ENCODE results near the gene YPEL2. TPM values are rescaled to one million over a fixed set of nuclear protein-coding genes. Genes with fewer than 3 reads are reported as not detected.

The YPEL2 gene
- total RNA-seq, 1 experiment from 2014 or later: 4.2 TPM

- DNase-seq (ENCODE audit: low read depth in 1 of 2, low spot score in 2 of 2): no peak
- Histone ChIP-seq H3K36me3 (no peaks in the 10 kb centered on the region), H3K4me3 (no peak overlapping the region), H3K4me1 (replicated peaks) (peaks cover 28% of the 10 kb centered on the region), H3K27ac (no peak overlapping the region), H3K27me3 (replicated peaks) (no peaks in the 10 kb centered on the region), H3K9me3 (replicated peaks) (no peaks in the 10 kb centered on the region)
These were observed 105.4 kb downstream of the YPEL2 start for GRCh38 chr17:59436900-59437299.

- peaks cover 28% of the 10 kb centered on the region for H3K4me1 ChIP-seq (replicated peaks)
- H3K27me3 ChIP-seq (replicated peaks): no peaks in the 10 kb centered on the region
- H3K4me3 ChIP-seq: no peak overlapping the region
- H3K9me3 ChIP-seq (replicated peaks): no peaks in the 10 kb centered on the region
- no peak overlapping the region for H3K27ac ChIP-seq
- DNase-seq (ENCODE audit: low read depth in 1 of 2, low spot score in 2 of 2): no peak
- H3K36me3 ChIP-seq: no peaks in the 10 kb centered on the region
These were observed 106.4 kb downstream of the YPEL2 start for GRCh38 chr17:59437791-59438281.

GRCh38 chr17:59439262-59439661, 107.8 kb downstream of the YPEL2 start:
- Histone ChIP-seq H3K27ac (0 out of 2 replicates have a peak overlapping the region, but pooled peaks have one; percentile 20), H3K9me3 (replicated peaks) (no peaks in the 10 kb centered on the region), H3K4me3 (no peak overlapping the region), H3K36me3 (no peaks in the 10 kb centered on the region), H3K4me1 (replicated peaks) (peaks cover 28% of the 10 kb centered on the region), H3K27me3 (replicated peaks) (no peaks in the 10 kb centered on the region)
- DNase-seq (ENCODE audit: low read depth in 1 of 2, low spot score in 2 of 2): no peak

- no peak overlapping the region for H3K4me3 ChIP-seq
- H3K27ac ChIP-seq: 0 out of 2 replicates have a peak overlapping the region, but pooled peaks have one; percentile 20
- H3K27me3 ChIP-seq (replicated peaks): no peaks in the 10 kb centered on the region
- H3K4me1 ChIP-seq (replicated peaks): peaks cover 25% of the 10 kb centered on the region
- no peaks in the 10 kb centered on the region for H3K9me3 ChIP-seq (replicated peaks)
- no peaks in the 10 kb centered on the region for H3K36me3 ChIP-seq
- DNase-seq (ENCODE audit: low read depth in 1 of 2, low spot score in 2 of 2): no peak
These were observed 108.3 kb downstream of the YPEL2 start for GRCh38 chr17:59439741-59440211.

- H3K36me3 ChIP-seq: no peaks in the 10 kb centered on the region
- H3K27me3 ChIP-seq (replicated peaks): no peaks in the 10 kb centered on the region
- DNase-seq (ENCODE audit: low read depth in 1 of 2, low spot score in 2 of 2): peak; percentile 87 to 93
- H3K9me3 ChIP-seq (replicated peaks): no peaks in the 10 kb centered on the region
- no peak overlapping the region for H3K27ac ChIP-seq
- no peak overlapping the region for H3K4me3 ChIP-seq
- peaks cover 14% of the 10 kb centered on the region for H3K4me1 ChIP-seq (replicated peaks)
These were observed 109.5 kb downstream of the YPEL2 start for GRCh38 chr17:59440757-59441463.

- Histone ChIP-seq H3K4me3 (no peak overlapping the region), H3K4me1 (replicated peaks) (peaks cover 10% of the 10 kb centered on the region), H3K27ac (no peak overlapping the region), H3K9me3 (replicated peaks) (no peaks in the 10 kb centered on the region), H3K36me3 (no peaks in the 10 kb centered on the region), H3K27me3 (replicated peaks) (no peaks in the 10 kb centered on the region)
- no peak for DNase-seq (ENCODE audit: low read depth in 1 of 2, low spot score in 2 of 2)
These were observed 110.1 kb downstream of the YPEL2 start for GRCh38 chr17:59441464-59442096.

GRCh38 chr17:59443106-59443505, 111.7 kb downstream of the YPEL2 start:
- H3K27me3 ChIP-seq (replicated peaks): no peaks in the 10 kb centered on the region
- peaks cover 10% of the 10 kb centered on the region for H3K4me1 ChIP-seq (replicated peaks)
- no peak overlapping the region for H3K4me3 ChIP-seq
- DNase-seq (ENCODE audit: low read depth in 1 of 2, low spot score in 2 of 2): no peak
- no peak overlapping the region for H3K27ac ChIP-seq
- H3K36me3 ChIP-seq: no peaks in the 10 kb centered on the region
- no peaks in the 10 kb centered on the region for H3K9me3 ChIP-seq (replicated peaks)

Other genes starting within 250 kb of the YPEL2 start
- gene TRIM37, start 224.8 kb upstream of the YPEL2 start, total RNA-seq (2014; rRNA removed; shearing (Covaris generic)): 68.1 and 87.2 TPM in 2 replicates
- 332 and 622 TPM in 2 replicates for gene SKA2, start 176.5 kb upstream of the YPEL2 start, total RNA-seq (2014; rRNA removed; shearing (Covaris generic))
- 40.6 and 51.2 TPM in 2 replicates for gene PRR11, start 175.9 kb upstream of the YPEL2 start, total RNA-seq (2014; rRNA removed; shearing (Covaris generic))
- 19.8 and 34.5 TPM in 2 replicates for gene SMG8, start 121.6 kb upstream of the YPEL2 start, total RNA-seq (2014; rRNA removed; shearing (Covaris generic))
- gene GDPD1, start 111.1 kb upstream of the YPEL2 start, total RNA-seq (2014; rRNA removed; shearing (Covaris generic)): 0.78 and 1.2 TPM in 2 replicates
- gene DHX40, start 234.0 kb downstream of the YPEL2 start, total RNA-seq (2014; rRNA removed; shearing (Covaris generic)): 41.9 and 50.9 TPM in 2 replicates

Measured in SJSA1 (cell line).